Myocyte (in vitro differentiated cells): ENCODE measurements around the gene FLT3. TPM values are rescaled to one million over a fixed set of nuclear protein-coding genes. Genes with fewer than 3 reads are reported as not detected.
"Not testable (repeated sequence)": the region's sequence is repeated elsewhere in the genome, so short reads cannot be mapped to it uniquely, and the experiment has no call there.

Experiments
- DNase-seq: peaks from one replicate; pipeline ENCODE4 v3.0.0-alpha.2; 2012; ENCODE audit warnings: low read depth
- total RNA-seq: library from RNA; depleted of rRNA; stranded (reverse); fragments of >200 nt; gene quantifications from 2 replicates; pipeline ENCODE4 v1.2.3, GENCODE V29; 2014

Gene FLT3
- total RNA-seq, 1 donor from 2014 or later: not detected

GRCh38 chr13:28005016-28005415, 95.4 kb downstream of the FLT3 start:
- DNase-seq: not testable (repeated sequence)

- DNase-seq: no peak
These were observed 97.3 kb downstream of the FLT3 start for GRCh38 chr13:28002886-28003698.

GRCh38 chr13:28001837-28002473, 98.4 kb downstream of the FLT3 start:
- DNase-seq: no peak

GRCh38 chr13:28001049-28001448, 99.3 kb downstream of the FLT3 start:
- DNase-seq: no peak

- DNase-seq: no peak
These were observed 99.8 kb downstream of the FLT3 start for GRCh38 chr13:28000567-28000966.

- DNase-seq: peak; percentile 62
These were observed 102.4 kb downstream of the FLT3 start for GRCh38 chr13:27997904-27998522.

- no peak for DNase-seq
These were observed 108.5 kb downstream of the FLT3 start for GRCh38 chr13:27991881-27992280.

GRCh38 chr13:27988520-27988919, 111.9 kb downstream of the FLT3 start, which contains the start of gene URAD:
URAD (minus strand) TSS chr13:27988693; CDS start chr13:27988637, 56 bp downstream.
- no peak for DNase-seq

- no peak for DNase-seq
These were observed 114.8 kb downstream of the FLT3 start for GRCh38 chr13:27985600-27985999.

- no peak for DNase-seq
These were observed 118.0 kb downstream of the FLT3 start for GRCh38 chr13:27982361-27982760.

GRCh38 chr13:27981006-27981708, 119.2 kb downstream of the FLT3 start:
- no peak for DNase-seq

GRCh38 chr13:27980280-27980998, 119.9 kb downstream of the FLT3 start:
- no peak for DNase-seq

- DNase-seq: no peak
These were observed 120.6 kb downstream of the FLT3 start for GRCh38 chr13:27979765-27980279.

- no peak for DNase-seq
These were observed 121.3 kb downstream of the FLT3 start for GRCh38 chr13:27979001-27979643.

- no peak for DNase-seq
These were observed 121.9 kb downstream of the FLT3 start for GRCh38 chr13:27978301-27978968.

GRCh38 chr13:27977476-27978300, 122.7 kb downstream of the FLT3 start:
- DNase-seq: no peak

- DNase-seq: no peak
These were observed 123.8 kb downstream of the FLT3 start for GRCh38 chr13:27976362-27977091.
